SK-N-SH (cell line): ENCODE results near the gene DPH7. TPM values are rescaled to one million over a fixed set of nuclear protein-coding genes. Genes with fewer than 3 reads are reported as not detected.

Experiments
- CTCF ChIA-PET: fragments of 300-600, 350-600 bp; formaldehyde crosslinking; extraction: SDS; loops from one replicate; lab custom pipeline; 2021; lab: Yijun Ruan, JAX
- POLR2A ChIA-PET: fragments of 350-600 bp; sonication (Branson Sonifier 250); formaldehyde crosslinking; extraction: SDS; loops from one replicate; lab custom pipeline; 2020; ENCODE audit warnings: antibody characterized with exemption, inconsistent platforms; lab: Yijun Ruan, JAX
- DNase-seq: peaks from one replicate; pipeline ENCODE4 v3.0.0; 2012
- H2AFZ ChIP-seq: fragments of 200-600 bp; sonication (generic); 2 replicates; pipeline ENCODE4 v1.8.1; 2016; ENCODE audit warnings: antibody characterized with exemption, mild to moderate bottlenecking, low read depth
- H3F3A ChIP-seq: fragments of 200-600 bp; sonication (generic); replicated peaks from 2 replicates; pipeline ENCODE3; 2016; ENCODE audit warnings: antibody characterized with exemption, mild to moderate bottlenecking; ENCODE audit not compliant: insufficient read depth
- H3K27ac ChIP-seq, 2 experiments: fragments of 200-500 bp in 1 of 2; fragments of 200-600 bp in 1 of 2; sonication (Bioruptor generic) in 1 of 2; sonication (generic), shearing (Covaris generic) in 1 of 2; 2 replicates each; pipeline versions ENCODE4 v1.5.1 to v1.6.1; 2014 to 2016; ENCODE audit warnings: low read depth in 2 of 2, inconsistent platforms in 1 of 2, low read length in 1 of 2, mild to moderate bottlenecking in 1 of 2, mixed read lengths in 1 of 2
- H3K27me3 ChIP-seq: fragments of 200-600 bp; sonication (generic), shearing (Covaris generic); 2 replicates; pipeline ENCODE4 v1.6.1; 2016; ENCODE audit warnings: mixed run types; ENCODE audit not compliant: insufficient read depth
- H3K36me3 ChIP-seq, 2 experiments: fragments of 200-500 bp in 1 of 2; fragments of 200-600 bp in 1 of 2; sonication (Bioruptor generic) in 1 of 2; sonication (generic) in 1 of 2; replicated peaks in 1 of 2; 2 replicates each; pipeline versions ENCODE3 to v1.5.1; 2014 to 2016; ENCODE audit warnings: low read length in 1 of 2, mild to moderate bottlenecking in 1 of 2; ENCODE audit not compliant: insufficient read depth in 2 of 2, control insufficient read depth in 1 of 2
- H3K4me1 ChIP-seq, 2 experiments: fragments of 200-500 bp in 1 of 2; fragments of 200-600 bp in 1 of 2; sonication (Bioruptor generic) in 1 of 2; sonication (generic), shearing (Covaris generic) in 1 of 2; 2 replicates each; pipeline versions ENCODE4 v1.5.1 to v1.6.1; 2014 to 2016; ENCODE audit warnings: low read depth in 1 of 2, low read length in 1 of 2, mixed run types in 1 of 2; ENCODE audit not compliant: insufficient read depth in 2 of 2, control insufficient read depth in 1 of 2
- H3K4me2 ChIP-seq: fragments of 200-600 bp; sonication (generic), shearing (Covaris generic); 2 replicates; pipeline ENCODE4 v1.6.1; 2017; ENCODE audit warnings: mixed run types
- H3K4me3 ChIP-seq, 2 experiments: fragments of 200-500 bp in 1 of 2; fragments of 200-600 bp in 1 of 2; sonication (Bioruptor generic) in 1 of 2; sonication (generic), shearing (Covaris generic) in 1 of 2; 2 replicates each; pipeline versions ENCODE4 v1.5.1 to v1.8.1; 2014 to 2016; ENCODE audit warnings: low read depth in 2 of 2, inconsistent platforms in 1 of 2, low read length in 1 of 2, mild to moderate bottlenecking in 1 of 2, mixed read lengths in 1 of 2, moderate library complexity in 1 of 2
- H3K79me2 ChIP-seq: fragments of 200-600 bp; sonication (generic); 2 replicates; pipeline ENCODE4 v1.8.1; 2017; ENCODE audit warnings: mild to moderate bottlenecking; ENCODE audit not compliant: insufficient read depth
- H3K9ac ChIP-seq: fragments of 200-600 bp; sonication (generic); 2 replicates; pipeline ENCODE4 v1.6.1; 2017; ENCODE audit warnings: mixed run types
- H3K9me2 ChIP-seq: fragments of 200-600 bp; sonication (generic); 2 replicates; pipeline ENCODE4 v1.6.1; 2017; ENCODE audit warnings: mixed run types
- H3K9me3 ChIP-seq: fragments of 200-600 bp; sonication (generic); 2 replicates; pipeline ENCODE4 v1.6.1; 2017; ENCODE audit warnings: mixed run types, mild to moderate bottlenecking, moderate library complexity
- H4K20me1 ChIP-seq: fragments of 200-600 bp; sonication (generic); 2 replicates; pipeline ENCODE4 v1.6.1; 2017; ENCODE audit warnings: mild to moderate bottlenecking, mixed run types; ENCODE audit not compliant: insufficient read depth
- CTCF ChIP-seq: fragments of 200-600 bp; sonication (generic); IDR thresholded peaks from 2 replicates; pipeline ENCODE4 v1.6.1; 2017; ENCODE audit warnings: antibody characterized with exemption, mild to moderate bottlenecking, moderate library complexity
- EZH2phosphoT487 ChIP-seq: fragments of 200-600 bp; sonication (generic); IDR thresholded peaks from 2 replicates; pipeline ENCODE4 v1.6.1; 2017; ENCODE audit warnings: low read depth, mixed run types, mild to moderate bottlenecking, antibody characterized with exemption, moderate library complexity, borderline replicate concordance
- FOSL2 ChIP-seq: IDR thresholded peaks from 2 replicates; pipeline ENCODE4 v1.4.0; 2012; ENCODE audit warnings: low read depth, mild to moderate bottlenecking, moderate library complexity, borderline replicate concordance
- GABPA ChIP-seq: IDR thresholded peaks from 2 replicates; pipeline ENCODE4 v1.4.0; 2012; ENCODE audit warnings: low read depth, mild to moderate bottlenecking
- GATA2 ChIP-seq: sonication (generic); formaldehyde crosslinking; IDR thresholded peaks from 2 replicates; pipeline ENCODE4 v1.5.0; 2020; ENCODE audit warnings: mild to moderate bottlenecking, missing genetic modification reagents
- MXI1 ChIP-seq: IDR thresholded peaks from 2 replicates; pipeline ENCODE4 v1.6.1; 2012; ENCODE audit warnings: mild to moderate bottlenecking, low read depth, low read length, improper control_type of control experiment
- NRF1 ChIP-seq: IDR thresholded peaks from 2 replicates; pipeline ENCODE4 v1.6.1; 2012; ENCODE audit warnings: low read depth, mild to moderate bottlenecking, low read length
- PBX3 ChIP-seq: IDR thresholded peaks from 2 replicates; pipeline ENCODE4; 2012
- POLR2AphosphoS5 ChIP-seq: IDR thresholded peaks from 2 replicates; pipeline ENCODE4 v1.6.1; 2012; ENCODE audit warnings: low read depth, low read length
- RAD21 ChIP-seq: IDR thresholded peaks from 2 replicates; pipeline ENCODE4 v1.6.1; 2012; ENCODE audit warnings: mild to moderate bottlenecking, low read length
- REST ChIP-seq: IDR thresholded peaks from 2 replicates; pipeline ENCODE4 v1.6.1; 2012; ENCODE audit warnings: mild to moderate bottlenecking, low read depth, low read length, moderate library complexity
- RFX5 ChIP-seq: IDR thresholded peaks from 2 replicates; pipeline ENCODE4 v1.6.1; 2012; ENCODE audit warnings: mild to moderate bottlenecking, improper control_type of control experiment, low read length
- RXRA ChIP-seq: IDR thresholded peaks from 2 replicates; pipeline ENCODE4 v1.4.0; 2012; ENCODE audit warnings: low read depth, mild to moderate bottlenecking, borderline replicate concordance
- TEAD4 ChIP-seq: IDR thresholded peaks from 2 replicates; pipeline ENCODE4 v1.4.0; 2012; ENCODE audit warnings: mild to moderate bottlenecking, borderline replicate concordance; ENCODE audit not compliant: insufficient read depth
- USF1 ChIP-seq: IDR thresholded peaks from 2 replicates; pipeline ENCODE4 v1.4.0; 2012; ENCODE audit warnings: low read depth, borderline replicate concordance
- YY1 ChIP-seq: IDR thresholded peaks from 2 replicates; pipeline ENCODE4 v1.4.0; 2012; ENCODE audit warnings: low read depth, mild to moderate bottlenecking
- WGBS: methylation state at CpG from one replicate; pipeline ENCODE4 v1.1.6; 2017; ENCODE audit warnings: low lambda C conversion rate; 5-methylcytosine and 5-hydroxymethylcytosine counted together
- polyA plus RNA-seq, 3 experiments: library from polyadenylated mRNA; depleted of rRNA; stranded (reverse); fragments of >200 nt; gene quantifications; 2 replicates each; pipeline ENCODE4 v1.2.3, GENCODE V29; 2012

Gene DPH7
- polyA plus RNA-seq, 1 of the 3 experiments (the other 2 are of a cell fraction), result 59.9 TPM

- ChIA-PET CTCF (interaction anchor here (1.4 to 2.9 kb wide), 2 partner anchors 9 to 24 kb away, joined by 3 to 13 read pairs; no protein-coding TSS in a partner anchor), POLR2A (no interaction called here)
Observed at GRCh38 chr9:137544176-137544760, 34.5 kb downstream of the DPH7 start.

More at GRCh38 chr9:137544176-137544760, 34.5 kb downstream of the DPH7 start:
- Histone ChIP-seq H3K4me2 (no peak overlapping the region), H4K20me1 (no peaks in the 10 kb centered on the region)
- TF ChIP-seq USF1 (no peak), RXRA (no peak), MXI1 (no peak), PBX3 (no peak), NRF1 (no peak), RAD21 (no peak), FOSL2 (no peak), GATA2 (CRISPR knock-in tag) (no peak), CTCF (no peak), POLR2AphosphoS5 (no peak), RFX5 (no peak), GABPA (no peak), REST (no peak), TEAD4 (no peak), EZH2phosphoT487 (no peak), YY1 (no peak)
- TF ChIP-seq, all 33 proteins: peak for 0
- Histone ChIP-seq H3K27me3 (no peaks in the 10 kb centered on the region), H2AFZ (no peak overlapping the region), H3K4me1 (no peaks in the 10 kb centered on the region), H3K79me2 (no peaks in the 10 kb centered on the region), H3K9ac (no peak overlapping the region), H3K9me2 (no peaks in the 10 kb centered on the region), H3K27ac (no peak overlapping the region), H3K4me3 (no peak overlapping the region), H3K9me3 (no peaks in the 10 kb centered on the region), H3K36me3 (no peaks in the 10 kb centered on the region), H3F3A (no peaks in the 10 kb centered on the region)
- no peak for DNase-seq
- 87% methylated on average over 9 of the region's 12 CpGs for WGBS
